ENCODE measurements around the gene ITPK1.
"Not testable (repeated sequence)": the region's sequence is repeated elsewhere in the genome, so short reads cannot be mapped to it uniquely, and the experiment has no call there.

Gene ITPK1

GRCh38 chr14:93082576-93083001, 33.1 kb downstream of the ITPK1 start:
- no peak for DNase-seq

- no peak for DNase-seq
These were observed 33.7 kb downstream of the ITPK1 start for GRCh38 chr14:93081876-93082570.

- DNase-seq, result no peak
These were observed 35.8 kb downstream of the ITPK1 start for GRCh38 chr14:93079865-93080403.

GRCh38 chr14:93079321-93079720, 36.4 kb downstream of the ITPK1 start:
- DNase-seq, result no peak

- DNase-seq, result no peak
These were observed 36.9 kb downstream of the ITPK1 start for GRCh38 chr14:93078870-93079269.

GRCh38 chr14:93076755-93077154, 39.0 kb downstream of the ITPK1 start:
- DNase-seq, result no peak

- no peak for DNase-seq
These were observed 39.8 kb downstream of the ITPK1 start for GRCh38 chr14:93075891-93076290.

GRCh38 chr14:93073910-93074769, 41.6 kb downstream of the ITPK1 start:
- no peak for DNase-seq

GRCh38 chr14:93073358-93073707, 42.4 kb downstream of the ITPK1 start:
- no peak for DNase-seq

- DNase-seq, result no peak
These were observed 42.9 kb downstream of the ITPK1 start for GRCh38 chr14:93072659-93073357.

GRCh38 chr14:93068711-93069110, 47.0 kb downstream of the ITPK1 start:
- no peak for DNase-seq

- no peak for DNase-seq
These were observed 48.6 kb downstream of the ITPK1 start for GRCh38 chr14:93067088-93067487.

- DNase-seq, result no peak
These were observed 50.4 kb downstream of the ITPK1 start for GRCh38 chr14:93065272-93065730.

- no peak for DNase-seq
These were observed 51.1 kb downstream of the ITPK1 start for GRCh38 chr14:93064411-93065271.

GRCh38 chr14:93063393-93063792, 52.3 kb downstream of the ITPK1 start:
- DNase-seq, result no peak

- DNase-seq, result no peak
These were observed 52.8 kb downstream of the ITPK1 start for GRCh38 chr14:93062890-93063289.

- DNase-seq, result not testable (repeated sequence)
These were observed 53.7 kb downstream of the ITPK1 start for GRCh38 chr14:93062013-93062412.

- no peak for DNase-seq
These were observed 54.2 kb downstream of the ITPK1 start for GRCh38 chr14:93061380-93062012.

- DNase-seq, result no peak
These were observed 54.9 kb downstream of the ITPK1 start for GRCh38 chr14:93060841-93061240.

GRCh38 chr14:93059917-93060545, 55.7 kb downstream of the ITPK1 start:
- DNase-seq, result no peak

GRCh38 chr14:93059260-93059659, 56.5 kb downstream of the ITPK1 start:
- no peak for DNase-seq
